Tibial nerve (tissue), 3 donors: ENCODE results near the gene CAPN11.

ENCODE experiments used
- CTCF ChIP-seq, 5 experiments: fragments of 200-600 bp in 3 of 5; fragments of 450-650 bp in 2 of 5; sonication (generic) in 3 of 5; IDR thresholded peaks; one replicate each; pipeline ENCODE4 v1.5.1; 2016 to 2019; ENCODE audit warnings: antibody characterized with exemption in 5 of 5, mild to moderate bottlenecking in 3 of 5, moderate library complexity in 2 of 5
- POLR2A ChIP-seq, 2 donors: fragments of 450-650 bp; IDR thresholded peaks; one replicate each; pipeline ENCODE4 v1.6.1; 2017; ENCODE audit warnings: antibody characterized with exemption in 2 of 2, mild to moderate bottlenecking in 2 of 2, moderate library complexity in 2 of 2

- TF ChIP-seq CTCF (IDR thresholded peaks at IDR 0.05) (no peak), POLR2A (IDR thresholded peaks at IDR 0.05) (no peak)
Measured at GRCh38 chr6:44142835-44143234, 15.8 kb upstream of the CAPN11 start.
